T-helper 2 cell treated with Interferon-gamma antibody and Interleukin-4, amounts not matched to agents 5 μg/mL and 100 μg/mL, for 36 hours (primary cell): Measurements from ENCODE around the gene CEPT1.

Experiments
- DNase-seq: peaks from one replicate; pipeline ENCODE4 v3.0.0; 2021; ENCODE audit warnings: low spot score
- H3K27ac Mint-ChIP-seq: one replicate; pipeline ENCODE4 v1.8.0; 2021; ENCODE audit warnings: mild to moderate bottlenecking, mixed read lengths
- H3K27me3 Mint-ChIP-seq: one replicate; pipeline ENCODE4 v1.8.0; 2021; ENCODE audit warnings: low read depth, mixed read lengths
- H3K36me3 Mint-ChIP-seq: one replicate; pipeline ENCODE4 v1.8.0; 2021; ENCODE audit warnings: low read depth, mixed read lengths
- H3K4me1 Mint-ChIP-seq: one replicate; pipeline ENCODE4 v1.8.0; 2021; ENCODE audit warnings: low read depth, mixed read lengths
- H3K4me3 Mint-ChIP-seq: one replicate; pipeline ENCODE4 v1.8.0; 2022; ENCODE audit warnings: mild to moderate bottlenecking, moderate library complexity, mixed read lengths
- H3K9me3 Mint-ChIP-seq: one replicate; pipeline ENCODE4 v1.8.0; 2021; ENCODE audit warnings: mixed read lengths

CEPT1 gene

DNA sequence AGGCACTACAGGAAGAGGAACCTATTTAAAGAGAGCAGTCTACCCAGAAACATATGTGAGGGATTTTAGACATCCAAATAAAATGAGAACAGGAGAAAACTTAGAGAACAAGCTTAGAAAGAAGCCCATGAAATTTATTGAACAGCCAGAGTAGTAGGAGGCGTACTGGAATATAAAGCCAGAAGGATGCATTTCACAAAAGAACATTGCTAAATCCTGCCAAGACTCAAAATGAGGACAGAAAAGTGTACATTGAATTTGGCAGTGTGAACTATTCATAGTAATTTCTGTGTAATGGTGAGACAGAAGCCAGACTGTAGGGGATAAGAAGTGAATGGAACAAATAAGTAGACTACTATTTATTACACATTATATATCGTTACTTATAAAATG is 22.5 kb downstream of the CEPT1 start:
- H3K27ac Mint-ChIP-seq, result no peak overlapping the region
- H3K36me3 Mint-ChIP-seq, result peaks cover 18% of the 10 kb centered on the region
- no peak for DNase-seq
- peaks cover 2% of the 10 kb centered on the region for H3K4me1 Mint-ChIP-seq
- no peak overlapping the region for H3K4me3 Mint-ChIP-seq
- no peaks in the 10 kb centered on the region for H3K9me3 Mint-ChIP-seq
- no peaks in the 10 kb centered on the region for H3K27me3 Mint-ChIP-seq

DNA sequence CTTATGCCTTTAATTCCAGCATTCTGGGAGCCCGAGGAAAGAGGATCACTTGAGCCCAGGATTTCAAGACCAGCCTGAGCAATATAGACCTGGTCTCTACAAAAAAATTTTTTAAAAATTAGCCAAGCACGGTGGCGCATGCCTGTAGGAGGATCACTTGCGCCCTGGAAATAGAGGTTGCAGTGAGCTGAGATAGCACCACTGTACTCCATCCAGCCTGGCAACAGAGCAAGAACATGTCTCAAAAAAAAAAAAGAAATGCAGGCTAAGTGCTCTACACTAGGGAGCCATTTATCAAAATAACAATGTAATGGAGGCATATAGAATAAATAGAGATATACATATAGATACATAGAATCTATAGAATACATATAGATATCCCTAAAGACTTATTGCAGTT is 23.3 kb downstream of the CEPT1 start:
- Mint-ChIP-seq H3K4me3 (no peak overlapping the region), H3K4me1 (peaks cover 2% of the 10 kb centered on the region), H3K36me3 (peaks cover 24% of the 10 kb centered on the region), H3K27me3 (no peaks in the 10 kb centered on the region), H3K27ac (no peak overlapping the region), H3K9me3 (no peaks in the 10 kb centered on the region)
- no peak for DNase-seq

DNA sequence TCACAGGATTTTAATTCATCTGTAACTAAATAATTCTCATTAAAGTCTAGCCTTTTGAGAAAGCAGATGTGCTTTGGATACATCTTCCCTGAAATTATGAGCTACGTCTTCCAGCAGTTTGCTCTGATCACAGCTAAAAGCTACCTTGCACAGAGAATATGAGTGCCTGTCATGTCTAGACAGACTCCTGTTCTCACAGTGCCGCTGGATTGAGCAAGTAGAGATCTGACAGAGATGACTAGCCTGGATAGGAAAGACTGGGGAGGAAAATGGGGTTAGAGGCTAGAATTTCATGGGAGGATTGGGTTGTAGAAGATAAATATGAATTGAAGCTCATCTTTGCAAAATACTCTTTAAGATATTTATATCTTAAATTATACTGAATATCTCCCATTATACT is 24.1 kb downstream of the CEPT1 start:
- H3K27ac Mint-ChIP-seq, result no peak overlapping the region

DNA sequence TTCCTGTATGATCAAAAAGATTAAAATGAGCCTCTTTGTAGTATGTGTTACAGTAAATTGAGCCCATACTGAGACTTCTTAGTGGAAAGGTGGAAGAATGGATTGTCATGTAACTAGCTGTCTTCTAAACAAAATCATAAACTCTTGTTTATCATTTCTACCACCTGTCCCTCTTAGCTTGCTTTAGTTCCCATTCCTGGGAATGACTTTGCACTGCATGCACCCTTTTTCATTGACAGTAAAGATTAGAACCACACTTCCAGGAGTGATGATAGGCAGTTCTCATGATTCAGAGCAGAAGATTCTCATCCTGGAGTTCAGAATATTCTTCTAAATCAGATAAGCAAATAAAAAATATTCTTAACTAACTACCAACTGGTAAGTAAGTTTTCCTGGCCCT is 32.4 kb downstream of the CEPT1 start:
- Mint-ChIP-seq H3K36me3 (peaks cover 39% of the 10 kb centered on the region), H3K27ac (no peak overlapping the region), H3K9me3 (no peaks in the 10 kb centered on the region), H3K4me1 (peaks cover 6% of the 10 kb centered on the region), H3K4me3 (no peak overlapping the region), H3K27me3 (no peaks in the 10 kb centered on the region)
- DNase-seq, result no peak

More for the DNA sequence above, 24.1 kb downstream of the CEPT1 start:
- no peaks in the 10 kb centered on the region for H3K27me3 Mint-ChIP-seq
- H3K4me1 Mint-ChIP-seq, result peaks cover 2% of the 10 kb centered on the region
- peaks cover 27% of the 10 kb centered on the region for H3K36me3 Mint-ChIP-seq
- H3K9me3 Mint-ChIP-seq, result no peaks in the 10 kb centered on the region
- no peak overlapping the region for H3K4me3 Mint-ChIP-seq
- DNase-seq, result no peak

DNA sequence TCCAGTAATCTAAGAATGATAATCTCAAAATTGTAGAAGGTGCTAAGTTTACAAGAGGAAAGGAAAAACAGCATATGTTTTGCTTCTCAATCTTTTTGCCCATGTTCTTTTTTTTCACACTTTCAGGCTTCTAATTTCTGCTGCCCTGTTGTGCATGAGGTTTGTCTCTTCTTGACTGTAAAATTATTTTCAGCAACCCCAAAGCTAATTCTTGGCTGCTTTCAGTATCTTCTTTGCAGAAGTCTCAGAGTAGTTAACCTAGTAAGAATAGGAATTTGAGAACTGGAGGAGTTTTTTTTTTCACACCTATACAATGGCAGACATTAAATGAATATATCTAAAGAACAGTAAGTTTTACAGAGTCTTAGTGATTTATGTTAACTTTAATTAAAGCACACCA is 34.0 kb downstream of the CEPT1 start:
- peaks cover 6% of the 10 kb centered on the region for H3K4me1 Mint-ChIP-seq
- peaks cover 36% of the 10 kb centered on the region for H3K36me3 Mint-ChIP-seq
- no peaks in the 10 kb centered on the region for H3K27me3 Mint-ChIP-seq

DNA sequence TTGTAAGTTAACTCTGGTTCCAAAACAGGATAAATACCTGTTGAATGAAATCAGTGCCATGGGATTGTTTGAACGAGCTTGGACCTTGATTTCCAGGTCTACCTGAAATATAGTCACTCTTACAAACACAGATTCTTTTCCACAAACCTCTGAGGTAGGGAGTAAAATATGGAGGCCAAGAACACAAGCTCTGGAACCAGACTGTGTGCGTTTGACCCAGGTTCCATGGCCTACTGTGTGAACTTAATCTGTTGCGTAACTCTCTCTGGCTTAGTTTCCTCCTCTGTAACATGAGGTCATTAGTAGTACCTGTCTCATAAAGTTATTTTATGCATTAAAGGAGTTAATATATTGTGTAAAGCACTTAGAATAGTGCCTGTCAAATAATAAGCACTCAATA is 35.3 kb downstream of the CEPT1 start:
- H3K4me3 Mint-ChIP-seq, result no peak overlapping the region
- peaks cover 44% of the 10 kb centered on the region for H3K36me3 Mint-ChIP-seq
- no peak for DNase-seq
- H3K27ac Mint-ChIP-seq, result no peak overlapping the region
- H3K27me3 Mint-ChIP-seq, result no peaks in the 10 kb centered on the region
- no peaks in the 10 kb centered on the region for H3K9me3 Mint-ChIP-seq
- peaks cover 9% of the 10 kb centered on the region for H3K4me1 Mint-ChIP-seq

More for the DNA sequence above, 34.0 kb downstream of the CEPT1 start:
- no peak overlapping the region for H3K4me3 Mint-ChIP-seq
- H3K9me3 Mint-ChIP-seq, result no peaks in the 10 kb centered on the region
- H3K27ac Mint-ChIP-seq, result no peak overlapping the region
- DNase-seq, result no peak

DNA sequence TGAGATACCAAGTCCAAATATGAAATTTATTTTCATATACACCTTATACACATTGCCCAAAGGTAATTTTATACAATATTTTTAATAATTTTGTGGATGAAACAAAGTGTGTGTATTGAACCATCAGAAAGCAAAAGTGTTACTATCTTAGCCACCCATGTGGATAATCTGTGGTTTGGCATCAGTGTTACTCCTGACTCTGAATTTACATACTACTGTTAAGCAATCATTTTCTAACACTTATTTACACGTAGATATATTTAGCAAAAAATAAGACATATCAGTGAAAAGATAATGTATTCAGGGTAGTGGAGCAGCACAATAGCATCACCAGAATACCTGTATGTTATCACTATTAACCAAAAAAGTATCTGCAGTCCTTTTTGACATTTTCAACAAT is 36.7 kb downstream of the CEPT1 start:
- Mint-ChIP-seq H3K27ac (no peak overlapping the region), H3K36me3 (peaks cover 45% of the 10 kb centered on the region), H3K4me3 (no peak overlapping the region), H3K27me3 (no peaks in the 10 kb centered on the region), H3K4me1 (peaks cover 9% of the 10 kb centered on the region), H3K9me3 (no peaks in the 10 kb centered on the region)
- DNase-seq, result no peak

DNA sequence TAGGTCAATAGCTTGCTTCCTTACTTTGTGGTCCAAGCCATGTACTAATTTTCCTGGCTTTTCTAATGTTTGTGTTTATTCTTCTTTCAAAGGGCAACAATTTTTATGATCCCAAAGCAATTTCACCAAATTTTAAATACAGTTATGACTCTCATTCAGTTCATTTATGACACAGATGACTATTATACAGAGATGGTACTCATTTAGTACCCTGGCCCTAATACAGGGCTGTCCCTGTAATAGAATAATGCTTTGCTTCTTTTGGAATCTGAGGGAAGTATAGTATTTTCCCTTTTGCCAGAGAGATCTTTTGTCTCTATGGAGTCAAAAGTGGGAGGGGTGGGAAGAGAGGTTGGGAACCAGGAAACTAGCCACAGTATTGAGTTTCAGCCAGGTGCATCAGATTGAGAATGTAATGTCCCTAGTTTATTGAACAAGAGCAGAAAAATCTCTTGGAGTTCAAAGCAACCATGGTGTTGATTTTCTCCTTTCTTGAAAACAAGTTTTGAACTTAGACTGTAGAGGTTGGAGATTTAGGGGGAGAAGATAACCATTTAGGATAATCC is 40.0 kb downstream of the CEPT1 start:
- Mint-ChIP-seq H3K27ac (no peak overlapping the region), H3K27me3 (no peaks in the 10 kb centered on the region), H3K9me3 (no peaks in the 10 kb centered on the region), H3K36me3 (peaks cover 54% of the 10 kb centered on the region), H3K4me3 (no peak overlapping the region), H3K4me1 (peaks cover 7% of the 10 kb centered on the region)
- DNase-seq, result no peak

DNA sequence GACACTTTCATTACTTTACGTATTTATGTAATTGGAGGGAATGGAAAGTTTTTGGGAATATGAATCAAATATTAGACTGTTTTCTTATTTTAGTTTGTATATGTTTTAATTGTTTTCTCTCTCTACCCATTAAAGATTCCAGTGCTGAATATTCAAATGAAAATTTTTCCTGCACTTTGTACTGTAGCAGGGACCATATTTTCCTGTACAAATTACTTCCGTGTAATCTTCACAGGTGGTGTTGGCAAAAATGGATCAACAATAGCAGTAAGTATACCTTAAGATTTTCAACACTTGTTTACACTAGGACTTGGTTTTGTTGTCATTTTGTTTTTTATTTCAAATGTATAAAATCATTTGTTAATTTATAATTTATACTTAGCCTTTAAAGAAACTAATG is 42.0 kb downstream of the CEPT1 start:
- H3K27ac Mint-ChIP-seq, result no peak overlapping the region
- H3K9me3 Mint-ChIP-seq, result no peaks in the 10 kb centered on the region

DNA sequence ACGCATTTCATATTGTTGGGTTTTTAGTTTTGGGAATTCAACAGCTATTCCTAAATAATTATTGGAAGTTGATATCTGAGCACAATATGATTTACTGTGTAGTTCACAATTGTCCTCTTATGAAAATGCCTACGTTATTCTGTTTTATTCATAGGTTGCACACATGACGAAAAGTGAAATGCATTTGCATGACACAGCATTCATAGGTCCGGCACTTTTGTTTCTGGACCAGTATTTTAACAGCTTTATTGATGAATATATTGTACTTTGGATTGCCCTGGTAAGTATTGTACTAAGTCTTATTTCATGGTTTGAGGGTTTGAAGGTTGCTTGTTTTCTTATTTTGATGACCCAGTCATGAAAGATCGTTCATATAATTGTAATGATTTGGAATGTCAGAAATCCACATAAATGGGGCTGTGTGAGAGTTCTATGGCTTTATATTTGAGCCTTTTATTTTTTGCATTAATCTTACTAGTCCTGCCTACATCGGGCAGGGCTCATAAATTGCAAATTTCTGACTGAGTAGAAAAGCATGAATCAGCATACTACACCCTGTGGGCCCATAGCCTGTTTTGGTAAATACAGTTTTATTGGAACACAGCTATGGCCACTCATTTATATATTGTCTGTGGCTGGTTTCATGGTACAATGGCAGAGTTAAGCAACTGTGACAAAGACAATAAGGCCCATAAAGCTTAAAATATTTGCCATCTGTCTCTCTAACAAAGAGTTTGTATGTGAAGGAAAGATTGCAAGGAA is 43.5 kb downstream of the CEPT1 start:
- no peak for DNase-seq
- Mint-ChIP-seq H3K27ac (peak overlapping the region; percentile 56), H3K4me3 (no peak overlapping the region), H3K4me1 (peaks cover 18% of the 10 kb centered on the region), H3K36me3 (peaks cover 71% of the 10 kb centered on the region), H3K9me3 (no peaks in the 10 kb centered on the region), H3K27me3 (no peaks in the 10 kb centered on the region)

More for the DNA sequence above, 42.0 kb downstream of the CEPT1 start:
- no peaks in the 10 kb centered on the region for H3K27me3 Mint-ChIP-seq
- no peak for DNase-seq
- H3K4me3 Mint-ChIP-seq, result no peak overlapping the region
- H3K36me3 Mint-ChIP-seq, result peaks cover 66% of the 10 kb centered on the region
- peaks cover 16% of the 10 kb centered on the region for H3K4me1 Mint-ChIP-seq

DNA sequence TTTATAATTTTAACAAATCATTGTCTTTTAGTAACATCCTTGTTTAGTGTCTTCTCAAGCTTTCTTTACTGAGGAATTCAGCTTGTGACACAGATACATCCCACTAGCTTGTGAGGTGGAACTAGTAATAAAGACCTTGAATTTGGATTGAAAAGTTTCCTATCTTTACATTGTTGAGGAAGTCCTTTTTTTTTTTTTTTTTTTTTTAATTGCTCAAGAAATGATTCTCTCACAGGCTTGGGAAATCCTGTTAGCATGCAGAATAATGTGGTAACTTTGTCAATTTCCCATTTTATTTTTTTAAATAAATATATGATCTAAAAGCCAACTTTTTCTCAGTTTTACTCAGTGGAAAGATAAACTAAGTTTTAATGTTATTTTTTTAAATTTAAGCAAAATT is 44.6 kb downstream of the CEPT1 start:
- no peaks in the 10 kb centered on the region for H3K27me3 Mint-ChIP-seq
- H3K27ac Mint-ChIP-seq, result no peak overlapping the region
- H3K9me3 Mint-ChIP-seq, result no peaks in the 10 kb centered on the region
- peaks cover 75% of the 10 kb centered on the region for H3K36me3 Mint-ChIP-seq
- H3K4me3 Mint-ChIP-seq, result no peak overlapping the region
- no peak for DNase-seq
- H3K4me1 Mint-ChIP-seq, result peaks cover 25% of the 10 kb centered on the region

DNA sequence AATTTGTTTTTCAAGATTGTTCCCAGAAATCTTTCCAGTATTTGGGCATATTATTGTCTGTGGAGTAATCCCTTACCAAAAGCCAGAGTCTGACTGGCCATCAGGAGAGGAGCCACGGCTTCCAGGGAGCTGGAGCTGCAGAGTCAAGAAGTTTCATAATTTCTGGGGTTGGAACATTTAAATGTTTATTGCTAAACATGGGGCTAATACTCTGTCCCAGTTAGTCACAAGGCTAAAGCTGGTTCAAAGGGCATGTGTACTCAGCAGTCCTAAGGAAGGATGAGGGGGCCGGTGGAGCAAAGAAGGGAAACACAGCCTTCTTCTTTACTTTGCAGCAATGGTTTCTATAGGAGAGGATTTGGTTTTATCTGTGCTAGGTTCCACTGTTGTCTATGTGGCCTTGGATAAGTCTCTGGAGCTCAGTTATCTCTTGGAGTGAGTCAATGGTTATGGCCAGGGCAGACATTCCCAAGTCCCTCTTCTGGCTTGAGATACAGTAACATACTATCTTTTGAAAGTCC is 51.0 kb downstream of the CEPT1 start:
- H3K4me1 Mint-ChIP-seq, result peaks cover 69% of the 10 kb centered on the region

DNA sequence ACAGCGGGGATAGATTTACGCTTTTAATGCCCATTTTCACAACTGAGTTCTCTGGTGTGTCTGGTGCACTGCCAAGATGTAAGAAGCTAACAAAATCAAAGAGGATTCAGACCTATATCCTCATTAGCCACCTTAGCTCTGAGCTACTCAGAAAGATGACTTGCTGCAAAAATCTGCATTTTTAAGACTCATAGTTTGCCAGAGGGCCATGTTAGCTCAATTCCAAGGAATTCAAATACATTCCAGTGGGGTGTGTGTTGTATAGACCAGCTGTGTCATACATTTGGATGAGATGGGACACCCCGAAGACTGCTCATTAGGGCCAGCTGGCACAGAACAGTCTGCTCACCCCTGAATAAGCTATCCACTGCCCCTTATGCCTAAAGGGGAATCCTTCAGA is 51.5 kb downstream of the CEPT1 start:
- no peak for DNase-seq
- H3K9me3 Mint-ChIP-seq, result no peaks in the 10 kb centered on the region
- H3K27ac Mint-ChIP-seq, result peak overlapping the region; percentile 39
- H3K4me1 Mint-ChIP-seq, result peaks cover 74% of the 10 kb centered on the region
- peaks cover 97% of the 10 kb centered on the region for H3K36me3 Mint-ChIP-seq
- no peak overlapping the region for H3K4me3 Mint-ChIP-seq
- no peaks in the 10 kb centered on the region for H3K27me3 Mint-ChIP-seq

More for the DNA sequence above, 51.0 kb downstream of the CEPT1 start:
- H3K4me3 Mint-ChIP-seq, result no peak overlapping the region
- DNase-seq, result no peak
- H3K36me3 Mint-ChIP-seq, result peaks cover 97% of the 10 kb centered on the region
- H3K27me3 Mint-ChIP-seq, result no peaks in the 10 kb centered on the region
- H3K27ac Mint-ChIP-seq, result peak overlapping the region; percentile 39
- H3K9me3 Mint-ChIP-seq, result no peaks in the 10 kb centered on the region

DNA sequence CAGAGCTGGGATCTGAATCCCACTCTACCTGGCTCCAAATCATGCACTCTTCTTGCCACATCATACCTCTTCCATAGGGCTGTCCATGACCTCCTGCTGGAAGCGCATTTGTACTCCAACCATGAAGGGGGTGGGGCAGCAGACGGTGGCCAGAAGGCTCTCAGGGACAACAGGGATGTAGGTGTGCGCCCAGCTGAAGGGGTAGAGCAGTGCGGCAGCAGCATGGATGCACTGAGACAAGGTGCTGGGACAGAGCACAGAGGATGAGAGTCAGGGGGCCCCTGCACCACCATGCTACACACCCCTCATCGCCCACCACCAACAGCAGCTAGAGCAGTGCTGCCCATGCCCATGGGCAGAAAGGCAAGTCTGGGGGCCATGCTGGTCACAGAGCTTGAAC is 52.1 kb downstream of the CEPT1 start:
- Mint-ChIP-seq H3K4me3 (no peak overlapping the region), H3K27ac (peak overlapping the region; percentile 71), H3K27me3 (no peaks in the 10 kb centered on the region), H3K4me1 (peaks cover 76% of the 10 kb centered on the region), H3K9me3 (no peaks in the 10 kb centered on the region), H3K36me3 (peaks cover 97% of the 10 kb centered on the region)
- DNase-seq, result no peak
